ENCODE measurements around the gene EVC2.

EVC2 gene, protein sequence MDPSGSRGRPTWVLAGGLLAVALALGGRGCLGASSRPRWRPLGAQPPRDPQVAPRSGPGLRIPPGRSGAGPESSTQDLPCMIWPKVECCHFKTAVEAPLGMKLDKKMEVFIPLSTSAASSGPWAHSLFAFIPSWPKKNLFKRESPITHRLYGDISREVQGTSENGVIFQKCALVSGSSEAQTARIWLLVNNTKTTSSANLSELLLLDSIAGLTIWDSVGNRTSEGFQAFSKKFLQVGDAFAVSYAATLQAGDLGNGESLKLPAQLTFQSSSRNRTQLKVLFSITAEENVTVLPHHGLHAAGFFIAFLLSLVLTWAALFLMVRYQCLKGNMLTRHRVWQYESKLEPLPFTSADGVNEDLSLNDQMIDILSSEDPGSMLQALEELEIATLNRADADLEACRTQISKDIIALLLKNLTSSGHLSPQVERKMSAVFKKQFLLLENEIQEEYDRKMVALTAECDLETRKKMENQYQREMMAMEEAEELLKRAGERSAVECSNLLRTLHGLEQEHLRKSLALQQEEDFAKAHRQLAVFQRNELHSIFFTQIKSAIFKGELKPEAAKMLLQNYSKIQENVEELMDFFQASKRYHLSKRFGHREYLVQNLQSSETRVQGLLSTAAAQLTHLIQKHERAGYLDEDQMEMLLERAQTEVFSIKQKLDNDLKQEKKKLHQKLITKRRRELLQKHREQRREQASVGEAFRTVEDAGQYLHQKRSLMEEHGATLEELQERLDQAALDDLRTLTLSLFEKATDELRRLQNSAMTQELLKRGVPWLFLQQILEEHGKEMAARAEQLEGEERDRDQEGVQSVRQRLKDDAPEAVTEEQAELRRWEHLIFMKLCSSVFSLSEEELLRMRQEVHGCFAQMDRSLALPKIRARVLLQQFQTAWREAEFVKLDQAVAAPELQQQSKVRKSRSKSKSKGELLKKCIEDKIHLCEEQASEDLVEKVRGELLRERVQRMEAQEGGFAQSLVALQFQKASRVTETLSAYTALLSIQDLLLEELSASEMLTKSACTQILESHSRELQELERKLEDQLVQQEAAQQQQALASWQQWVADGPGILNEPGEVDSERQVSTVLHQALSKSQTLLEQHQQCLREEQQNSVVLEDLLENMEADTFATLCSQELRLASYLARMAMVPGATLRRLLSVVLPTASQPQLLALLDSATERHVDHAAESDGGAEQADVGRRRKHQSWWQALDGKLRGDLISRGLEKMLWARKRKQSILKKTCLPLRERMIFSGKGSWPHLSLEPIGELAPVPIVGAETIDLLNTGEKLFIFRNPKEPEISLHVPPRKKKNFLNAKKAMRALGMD

GRCh38 chr4:5708449-5709206 is at the start of gene EVC2:
TSS of gene EVC2 (minus strand) at chr4:5708559. CDS start at chr4:5708513, 46 bp downstream.
- DNase-seq (ENCODE audit: low spot score) = peak; percentile 69

GRCh38 chr4:5757954-5758353 is 49.6 kb upstream of the EVC2 start:
- DNase-seq (ENCODE audit: low spot score) = no peak

DNA sequence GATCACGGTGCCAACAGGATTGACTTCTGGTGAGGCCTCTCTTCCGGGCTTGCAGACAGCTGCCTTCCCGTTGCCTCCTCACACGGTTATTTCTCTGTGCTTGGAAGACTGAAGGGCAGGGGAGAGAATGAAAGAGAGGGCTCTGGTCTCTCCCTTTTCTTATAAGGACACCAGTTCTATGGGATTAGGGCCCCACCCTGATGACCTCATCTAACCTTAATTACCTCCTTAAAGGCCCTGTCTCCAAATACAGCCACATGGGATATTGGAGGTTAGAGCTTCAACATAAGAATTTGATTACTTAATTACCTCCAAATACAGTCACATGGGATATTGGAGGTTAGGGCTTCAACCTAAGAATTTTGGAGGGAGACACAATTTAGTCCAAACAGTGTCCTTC is 49.2 kb upstream of the EVC2 start:
- DNase-seq (ENCODE audit: low spot score) = no peak

DNA sequence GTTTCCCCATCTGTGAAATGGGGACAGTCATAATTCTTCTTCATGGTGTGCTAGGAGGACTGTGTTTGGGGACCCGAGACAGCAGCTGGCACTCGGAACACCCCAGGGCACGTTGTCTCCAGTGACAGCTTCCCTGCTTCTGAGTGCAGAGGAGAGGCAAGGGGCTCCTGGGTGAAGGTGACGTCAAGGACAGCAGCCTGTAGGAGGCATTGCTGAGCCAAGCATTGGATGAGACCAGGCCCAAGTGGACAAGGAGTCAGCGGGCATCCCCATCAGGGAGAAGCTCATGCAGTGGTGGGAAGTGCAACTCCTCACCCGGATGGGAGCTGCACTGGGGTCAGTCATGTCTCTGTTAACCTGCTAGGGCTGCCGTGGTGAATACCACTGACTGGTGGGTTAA is 48.7 kb upstream of the EVC2 start:
- DNase-seq (ENCODE audit: low spot score) = peak; percentile 11

GRCh38 chr4:5756271-5756670 is 47.9 kb upstream of the EVC2 start:
- DNase-seq (ENCODE audit: low spot score) = no peak

DNA sequence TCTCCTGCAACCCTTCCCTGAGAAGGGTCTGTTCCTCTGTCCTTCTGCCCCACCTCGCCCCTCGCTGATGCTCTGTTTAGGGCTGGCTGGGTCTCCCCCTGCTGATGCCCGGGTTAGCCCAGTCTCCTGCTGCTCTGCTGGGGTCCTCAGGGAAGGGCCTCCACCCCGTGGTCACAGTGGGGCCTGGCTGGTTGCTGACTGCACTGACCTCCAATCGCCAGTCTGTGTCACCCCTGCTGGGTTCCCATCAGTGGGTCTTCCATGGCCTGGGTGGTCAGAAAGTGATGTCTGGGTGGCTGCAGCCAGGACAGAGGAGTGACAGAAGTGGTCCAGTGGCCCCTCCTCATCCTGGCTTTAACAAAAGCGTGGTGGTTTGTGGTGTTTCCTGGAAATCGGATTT is 47.3 kb upstream of the EVC2 start:
- DNase-seq (ENCODE audit: low spot score) = no peak

GRCh38 chr4:5755161-5755560 is 46.8 kb upstream of the EVC2 start:
- no peak for DNase-seq (ENCODE audit: low spot score)

- DNase-seq (ENCODE audit: low spot score) = no peak
Observed at GRCh38 chr4:5754529-5754881, 46.1 kb upstream of the EVC2 start.

- peak; percentile 5 for DNase-seq (ENCODE audit: low spot score)
Observed at GRCh38 chr4:5753766-5754528, 45.6 kb upstream of the EVC2 start.

GRCh38 chr4:5753366-5753765 is 45.0 kb upstream of the EVC2 start:
- peak; percentile 1 for DNase-seq (ENCODE audit: low spot score)

DNA sequence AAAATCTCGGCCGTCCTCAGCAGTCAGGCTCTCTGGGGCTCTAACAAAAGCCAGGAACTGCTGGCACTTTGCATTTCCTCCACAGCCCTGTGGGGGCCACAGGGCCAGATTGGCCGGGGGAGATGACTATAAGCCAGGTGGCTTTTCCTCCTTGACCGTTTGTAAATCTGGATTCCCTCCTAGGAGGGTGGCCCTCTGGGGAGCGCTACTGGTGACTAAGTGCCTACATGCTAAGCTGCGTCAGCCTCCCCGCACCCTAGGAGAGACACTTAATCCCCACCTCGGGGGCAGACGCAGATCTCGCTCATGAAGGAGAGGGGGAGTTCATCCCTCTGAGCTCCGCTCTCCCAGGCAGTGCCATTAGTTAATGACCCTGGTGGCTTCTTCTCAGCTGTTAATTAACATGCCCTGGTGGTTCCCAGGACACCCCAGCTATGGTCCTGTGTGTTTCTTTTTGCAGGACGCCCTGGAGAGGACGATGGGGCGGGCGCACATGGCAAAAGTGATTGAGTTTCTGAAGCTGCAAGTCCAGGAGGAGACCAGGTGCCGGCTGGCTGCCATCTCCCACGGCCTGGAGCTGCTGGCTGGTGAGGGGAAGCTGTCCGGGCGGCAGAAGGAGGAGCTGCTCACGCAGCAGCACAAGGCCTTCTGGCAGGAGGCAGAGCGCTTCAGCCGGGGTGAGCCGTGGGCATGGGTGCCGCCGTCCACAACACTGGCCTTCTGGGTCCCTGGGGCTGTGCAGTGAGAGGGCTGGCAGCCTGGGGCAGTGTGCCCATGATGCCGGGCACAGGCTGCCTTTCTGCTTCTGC is 44.2 kb upstream of the EVC2 start:
- peak; percentile 82 for DNase-seq (ENCODE audit: low spot score)

DNA sequence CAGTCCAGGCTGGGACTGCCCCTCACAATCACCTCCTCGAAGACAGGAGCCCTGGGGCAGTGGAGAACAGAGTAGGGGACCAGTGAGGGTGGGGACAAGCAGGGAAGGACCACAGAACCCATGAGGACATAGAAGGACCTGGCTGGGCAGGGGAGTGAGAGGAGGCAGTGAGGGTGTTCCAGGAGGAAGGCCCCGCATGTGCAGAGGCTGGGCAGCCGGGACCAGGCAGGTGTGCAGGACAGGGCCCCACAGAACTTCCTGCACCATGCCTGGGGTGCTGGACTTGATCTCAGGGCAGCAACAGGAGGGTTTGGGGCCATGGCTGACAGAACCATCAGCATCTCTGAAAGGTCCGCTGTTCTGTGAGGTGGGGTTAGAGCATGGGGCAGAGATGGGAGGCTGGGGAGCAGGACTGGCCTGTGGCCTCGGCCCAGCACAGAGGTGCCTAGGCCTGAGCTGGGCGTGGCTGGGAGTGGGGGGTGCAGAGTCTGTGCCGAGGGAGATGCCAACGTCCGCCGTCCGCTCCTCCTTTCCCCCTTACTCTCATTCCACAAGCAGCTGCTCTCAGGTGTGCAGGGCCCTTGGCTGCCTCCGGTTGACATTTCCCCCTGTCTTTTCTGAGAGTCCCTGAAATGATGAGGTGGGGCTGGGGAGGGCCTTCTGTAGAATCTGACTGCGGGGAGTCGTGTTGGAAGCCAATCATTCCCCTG is 43.5 kb upstream of the EVC2 start:
- DNase-seq (ENCODE audit: low spot score) = no peak

GRCh38 chr4:5750946-5751665 is 42.7 kb upstream of the EVC2 start:
- DNase-seq (ENCODE audit: low spot score) = peak; percentile 8

DNA sequence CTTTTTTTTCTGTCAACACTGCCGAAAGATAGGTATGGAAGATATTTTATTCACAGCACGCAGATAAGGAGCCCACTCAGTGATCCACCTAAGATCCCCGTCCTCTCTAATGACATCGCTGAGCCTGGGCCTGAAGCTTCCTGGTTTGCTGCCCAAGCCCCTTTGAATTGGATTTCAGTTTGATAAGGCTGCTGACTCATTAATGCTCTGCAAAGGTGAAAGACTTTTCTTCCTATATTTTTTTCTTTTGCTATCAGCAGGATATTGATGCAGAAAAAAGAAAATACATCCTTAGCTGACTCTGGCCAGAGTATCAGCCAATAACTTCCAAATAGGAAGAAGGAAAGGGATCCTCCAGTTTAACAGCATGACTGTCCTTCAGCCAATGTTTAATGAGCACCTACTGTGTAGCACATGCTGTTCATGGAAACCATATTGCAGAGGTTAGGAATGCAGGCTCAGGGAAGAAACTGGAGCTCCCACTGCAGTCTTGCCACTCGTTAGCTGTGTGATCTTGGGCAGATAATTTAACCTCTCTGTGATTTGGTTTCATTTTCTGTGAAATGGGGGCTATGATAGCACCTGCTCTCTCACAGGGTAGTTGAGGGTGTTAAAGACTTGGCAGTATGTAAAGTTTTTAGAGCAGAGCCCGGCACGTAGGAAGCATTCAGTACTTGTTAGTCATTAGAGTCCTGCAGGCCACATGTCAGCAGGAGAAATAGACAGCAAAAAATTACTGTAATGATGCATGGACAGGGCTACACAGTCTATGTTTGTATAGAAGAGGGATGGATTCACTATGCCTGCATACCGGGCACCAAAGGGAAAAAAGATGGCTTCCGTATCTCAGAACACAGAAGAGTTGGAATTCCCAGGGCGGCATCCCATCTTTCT is 41.9 kb upstream of the EVC2 start:
- no peak for DNase-seq (ENCODE audit: low spot score)

DNA sequence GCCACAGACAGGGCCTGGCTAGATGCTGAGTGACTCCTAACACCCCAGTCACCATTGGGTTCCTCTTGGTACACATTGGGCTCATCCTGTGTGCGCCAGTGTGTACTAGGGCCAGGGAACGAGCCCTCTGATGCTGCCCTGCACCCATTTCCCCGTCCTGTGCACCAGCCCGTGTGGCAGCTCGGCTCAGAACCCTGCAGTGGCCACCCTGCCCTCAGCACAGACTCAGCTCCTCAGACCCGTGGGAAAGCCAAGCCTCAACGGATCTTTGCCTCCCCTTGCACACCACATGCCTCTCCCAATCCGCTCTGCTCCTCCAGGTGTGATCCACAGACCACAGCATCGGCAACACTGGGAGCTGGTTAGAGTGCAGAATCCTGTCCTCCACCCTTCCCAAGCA is 41.2 kb upstream of the EVC2 start:
- peak; percentile 2 for DNase-seq (ENCODE audit: low spot score)

DNA sequence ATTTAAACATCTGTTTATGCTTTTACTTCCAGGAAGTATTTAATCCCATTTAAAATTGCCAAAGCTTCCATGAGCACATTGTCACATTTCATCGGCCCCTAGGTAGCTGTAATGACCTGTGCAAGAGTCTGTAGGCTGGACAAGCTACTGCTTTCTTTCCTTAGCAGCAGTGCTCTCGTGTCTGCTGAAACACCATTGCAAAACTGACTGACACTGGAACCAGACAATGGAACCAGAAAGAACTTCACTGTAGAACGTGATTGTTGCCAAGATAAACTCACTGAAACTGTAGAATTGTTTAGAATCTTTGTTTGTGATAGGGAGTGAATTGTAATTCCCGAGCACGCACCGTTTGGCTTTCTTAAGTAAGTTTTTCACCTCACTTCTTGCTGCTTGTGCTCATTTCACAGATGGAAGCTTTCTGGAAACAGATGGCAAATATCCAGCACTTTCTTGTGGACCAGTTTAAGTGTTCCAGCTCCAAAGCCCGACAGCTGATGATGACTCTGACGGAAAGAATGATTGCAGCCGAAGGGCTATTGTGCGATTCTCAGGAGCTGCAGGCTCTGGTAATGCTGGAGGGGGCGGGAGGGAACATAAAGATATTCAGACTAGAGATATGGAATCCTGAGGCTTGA is 39.5 kb upstream of the EVC2 start:
- no peak for DNase-seq (ENCODE audit: low spot score)

Measured in iPS-NIHi11 (cell line).